Kidney tubule cell (primary cell): ENCODE measurements around the gene ST3GAL5.
A peak's percentile ranks its signal among the peaks of the same experiment; 100 is the strongest.

Experiments
- DNase-seq: peaks from one replicate; pipeline ENCODE4 v3.0.0-alpha.2; 2018; ENCODE audit warnings: low spot score

Gene ST3GAL5

DNA sequence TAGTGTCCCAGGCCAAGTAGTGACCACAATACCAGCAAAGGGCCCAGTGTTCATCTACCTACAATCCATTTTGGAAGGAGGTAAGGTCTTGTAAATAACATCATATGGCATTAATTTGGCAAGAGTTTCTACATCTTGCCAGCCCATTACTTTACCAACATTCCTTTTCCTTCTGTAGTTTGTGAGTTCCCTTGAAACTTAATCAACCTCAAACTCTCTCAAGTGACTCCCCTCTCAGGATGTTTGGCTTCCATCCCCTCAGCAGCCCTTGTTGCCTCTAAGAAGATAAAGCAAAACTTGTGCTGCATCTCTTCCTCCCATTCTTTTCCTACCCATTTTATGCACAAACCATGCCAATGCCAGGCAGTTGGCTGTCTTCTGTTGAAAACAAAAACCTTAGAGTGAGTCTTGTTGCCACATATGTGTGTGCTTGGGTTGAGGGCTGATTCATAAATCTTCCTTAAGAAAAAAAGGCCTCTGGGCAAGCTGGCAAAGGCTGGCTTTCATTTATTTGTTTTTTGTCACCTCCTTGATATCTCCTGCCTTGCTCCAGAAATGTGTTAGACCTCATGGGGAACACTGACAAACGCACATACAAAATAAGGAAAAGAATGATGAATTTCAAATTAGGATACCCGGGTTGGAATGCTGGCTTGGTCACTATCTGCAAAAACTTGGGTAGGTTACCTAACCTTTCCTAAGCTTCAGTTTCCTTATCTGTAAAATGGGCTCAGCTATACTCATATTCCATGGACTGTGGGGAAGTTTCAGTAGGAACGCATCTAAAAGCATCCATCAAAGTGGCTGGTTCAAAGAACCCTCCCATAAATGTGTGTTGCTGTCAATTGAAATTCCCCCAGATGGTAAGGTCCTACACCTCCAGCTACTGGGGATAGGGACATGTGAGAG lies 29.4 kb upstream of the ST3GAL5 start:
- no peak for DNase-seq

DNA sequence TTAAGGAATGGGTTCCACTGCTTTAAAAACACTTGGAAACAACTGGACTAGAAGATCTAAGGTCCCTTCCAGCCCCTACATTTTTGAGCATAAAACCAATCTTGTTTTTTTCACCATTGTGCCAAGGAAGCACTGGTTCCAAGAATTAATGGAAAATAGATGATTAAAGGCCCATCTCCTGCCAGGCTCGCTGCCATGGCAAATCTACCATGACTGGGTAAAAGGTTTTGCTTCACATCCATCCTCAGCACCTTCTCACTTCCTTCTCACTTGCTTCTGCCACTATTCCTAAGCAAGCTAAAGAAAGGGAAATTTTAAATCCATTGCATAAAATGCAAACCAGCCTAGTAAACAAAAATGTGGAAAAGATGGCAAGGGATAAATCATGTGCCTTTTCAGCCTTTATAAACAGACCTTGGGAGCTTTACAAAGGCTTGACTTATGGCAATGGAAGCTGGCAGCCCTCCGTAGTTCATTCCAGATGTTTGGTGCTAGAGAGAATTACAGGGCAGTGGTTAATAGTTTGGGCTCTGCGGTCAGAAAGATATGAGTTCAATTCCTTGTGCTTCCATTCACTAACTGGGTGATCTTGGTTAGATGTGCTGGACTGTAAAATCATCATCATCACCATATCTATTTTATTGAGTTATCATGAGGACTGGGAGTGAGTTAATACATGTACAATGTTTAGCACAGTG lies 27.0 kb upstream of the ST3GAL5 start:
- no peak for DNase-seq

DNA sequence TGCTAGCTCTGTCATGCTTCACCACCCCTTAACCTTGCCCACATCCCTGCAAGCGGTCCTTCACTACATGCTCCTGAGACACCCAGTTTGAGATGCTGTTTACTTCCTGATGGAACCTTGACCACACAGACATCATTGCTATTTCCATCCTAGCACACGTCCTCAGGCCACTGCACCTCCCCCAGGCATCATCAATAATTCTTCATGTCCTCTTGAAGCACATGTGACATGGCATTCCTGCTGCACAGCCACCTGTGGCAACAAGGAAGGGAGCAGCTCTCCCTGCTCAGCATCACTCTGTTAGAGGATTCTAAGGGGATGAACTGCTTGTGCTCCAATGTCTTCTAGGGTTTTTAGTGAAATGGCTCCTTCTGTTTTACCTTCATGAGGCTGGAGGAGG lies 26.1 kb upstream of the ST3GAL5 start:
- peak; percentile 94 for DNase-seq

DNA sequence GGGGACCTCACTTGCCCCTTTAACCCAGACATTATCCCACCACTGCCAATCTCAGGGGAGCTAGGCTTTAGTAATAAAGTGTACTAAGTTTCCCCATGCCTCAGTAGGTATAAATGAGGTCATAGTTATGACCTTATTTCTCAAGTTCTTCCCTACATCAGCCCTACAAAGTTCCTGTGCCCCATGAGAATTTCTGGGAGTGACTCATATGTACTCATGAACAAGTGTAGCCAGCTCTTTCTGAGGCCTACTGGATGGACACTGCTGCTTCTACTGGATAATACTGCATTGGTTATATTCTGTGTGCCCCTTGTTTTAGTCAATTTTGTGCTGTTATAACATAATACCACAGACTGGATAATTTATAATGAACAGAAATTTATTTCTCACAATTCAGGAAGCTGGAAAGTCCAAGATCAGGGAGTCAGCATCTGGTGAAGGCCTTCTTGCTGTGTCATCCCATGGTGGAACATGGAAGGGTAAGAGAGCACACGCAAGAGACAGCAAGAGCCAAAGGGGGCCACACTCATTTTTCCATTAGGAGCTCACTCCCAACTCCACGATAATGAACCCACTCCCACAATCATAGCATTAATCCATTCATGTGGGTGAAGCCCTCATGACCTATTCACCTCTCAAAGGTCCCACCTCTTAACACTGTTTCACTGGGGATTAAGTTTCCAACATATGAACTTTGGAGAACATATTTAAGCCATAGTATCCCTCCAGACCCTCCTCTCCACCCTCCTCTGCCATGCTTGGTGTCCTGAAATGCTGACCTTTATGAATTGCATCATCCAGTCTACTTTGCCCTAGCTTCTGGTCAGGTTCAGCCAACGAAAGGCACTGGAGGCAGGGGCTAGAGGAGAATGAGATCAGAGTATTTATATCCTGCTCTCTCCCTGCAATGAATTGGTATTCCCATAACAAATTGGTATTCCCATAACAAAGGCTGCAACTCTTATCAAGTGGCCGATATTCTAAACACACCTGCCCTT lies 25.4 kb upstream of the ST3GAL5 start:
- DNase-seq, result peak; percentile 81

DNA sequence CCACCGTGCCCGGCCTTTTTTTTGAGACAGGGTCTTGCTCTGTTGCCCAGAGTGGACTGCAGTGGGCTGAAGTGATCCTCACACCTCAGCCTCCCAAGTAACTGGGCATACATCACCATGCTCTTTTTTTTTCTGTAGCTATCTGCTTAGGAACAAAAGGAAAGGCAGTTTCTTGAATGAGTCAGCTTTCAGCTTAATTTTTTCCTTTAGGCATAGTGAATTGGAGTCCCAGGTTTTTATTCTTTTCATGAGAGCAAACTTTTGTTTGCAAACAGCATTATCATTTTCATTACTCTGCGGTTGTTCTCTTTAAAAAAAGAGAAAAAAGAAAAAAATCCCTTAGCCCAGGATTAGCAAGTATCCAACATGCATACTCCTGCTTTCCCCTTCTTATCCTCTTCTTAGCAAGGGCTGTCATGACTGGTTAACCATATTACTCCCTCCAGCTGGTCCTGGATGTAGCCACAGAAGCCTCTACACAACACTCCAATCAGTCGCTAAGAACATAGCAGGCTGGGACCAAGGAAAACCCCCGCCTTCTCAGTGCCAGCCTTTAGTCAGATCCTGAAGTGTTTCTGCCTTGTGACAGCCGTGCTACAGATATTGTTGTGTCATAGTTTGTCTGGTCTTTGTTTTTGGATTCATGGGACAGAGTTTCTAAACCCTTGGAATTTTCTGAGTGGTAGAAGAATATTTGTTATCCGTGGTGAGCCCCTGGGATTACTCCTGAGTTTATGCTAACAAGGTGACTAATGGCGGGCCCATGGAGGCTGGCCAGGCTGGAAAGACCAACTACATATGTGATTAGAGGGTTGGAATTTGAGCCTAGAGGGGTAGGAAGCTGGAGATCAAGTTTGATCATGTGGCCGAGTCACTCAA lies 23.3 kb upstream of the ST3GAL5 start:
- DNase-seq, result peak; percentile 68

DNA sequence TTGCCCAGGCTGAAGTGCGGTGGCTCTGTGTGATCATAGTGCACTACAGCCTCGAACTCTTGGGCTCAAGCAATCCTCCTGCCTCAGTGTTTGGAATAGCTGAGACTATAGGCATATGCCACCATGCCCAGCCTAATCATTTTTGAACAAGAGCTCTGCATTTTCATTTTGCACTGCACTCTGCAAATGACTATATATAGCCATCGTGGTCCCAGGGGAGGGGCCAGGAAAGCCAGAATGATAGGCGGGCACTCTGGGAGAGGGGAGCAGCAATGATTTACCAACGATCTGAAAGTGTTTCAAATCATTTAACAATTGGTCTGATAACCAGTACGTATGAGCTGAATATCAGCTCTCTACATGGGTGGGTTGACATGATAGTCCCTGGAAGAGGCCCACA lies 22.3 kb upstream of the ST3GAL5 start:
- DNase-seq, result no peak

DNA sequence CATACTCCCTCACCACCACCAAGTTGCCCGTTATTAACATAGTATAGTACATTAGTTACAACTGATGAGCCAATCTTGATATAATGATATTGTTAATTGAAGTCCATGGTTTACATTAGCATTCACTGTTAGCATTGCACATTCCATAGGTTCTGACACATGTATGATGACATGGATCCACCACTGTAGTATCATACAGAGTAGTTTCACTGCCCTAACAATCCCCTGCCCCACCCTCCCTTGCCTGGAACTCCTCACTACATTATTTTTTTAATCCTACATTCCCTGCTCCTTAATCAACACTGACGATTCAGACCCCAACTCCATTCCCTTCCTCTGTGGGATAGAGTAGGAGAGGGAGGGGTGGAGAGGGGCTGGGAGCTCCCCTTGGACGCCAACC lies 20.2 kb upstream of the ST3GAL5 start:
- DNase-seq, result no peak

DNA sequence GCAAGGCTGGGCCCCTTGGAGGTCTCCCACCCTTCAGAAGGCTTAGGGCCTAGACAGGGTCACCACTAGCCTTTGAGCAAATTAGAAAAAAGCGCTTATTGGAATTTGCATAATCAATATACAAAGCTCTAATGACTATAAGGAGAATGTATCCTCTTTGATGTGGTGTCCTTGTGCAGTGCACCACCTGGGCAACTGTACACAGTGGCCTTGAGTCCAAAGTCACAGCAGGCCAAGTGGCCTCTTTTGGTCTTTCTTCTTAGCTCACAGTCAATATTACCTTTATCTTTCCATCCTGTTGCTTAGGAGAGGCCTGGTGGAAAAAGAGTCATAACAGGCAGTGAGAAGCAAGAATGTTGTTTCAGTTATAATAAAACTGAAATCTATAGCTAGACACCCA lies 19.7 kb upstream of the ST3GAL5 start:
- no peak for DNase-seq

DNA sequence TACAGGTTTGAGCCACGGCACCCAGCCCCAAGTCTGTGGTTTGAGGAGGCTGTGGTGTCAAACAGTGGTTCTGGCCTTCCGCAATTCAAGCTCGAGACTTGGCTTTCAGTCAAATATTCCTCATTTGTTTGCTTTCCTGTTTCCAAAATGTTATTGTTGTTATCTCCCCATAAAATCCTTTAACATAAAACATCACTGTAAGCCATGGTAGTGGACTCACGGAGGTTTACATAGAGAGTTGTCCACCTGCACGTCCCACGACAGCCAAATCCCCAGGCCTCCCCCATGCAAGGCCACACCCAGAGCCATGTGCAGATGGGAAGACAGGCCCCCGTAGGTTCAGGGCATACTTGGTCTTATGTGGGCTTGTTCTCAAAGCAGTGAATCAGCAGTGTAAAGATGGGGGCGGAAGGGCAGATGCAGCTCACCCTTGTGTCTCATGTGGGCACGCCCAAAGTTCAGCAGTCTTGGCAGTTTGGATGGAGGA lies 18.9 kb upstream of the ST3GAL5 start:
- no peak for DNase-seq

DNA sequence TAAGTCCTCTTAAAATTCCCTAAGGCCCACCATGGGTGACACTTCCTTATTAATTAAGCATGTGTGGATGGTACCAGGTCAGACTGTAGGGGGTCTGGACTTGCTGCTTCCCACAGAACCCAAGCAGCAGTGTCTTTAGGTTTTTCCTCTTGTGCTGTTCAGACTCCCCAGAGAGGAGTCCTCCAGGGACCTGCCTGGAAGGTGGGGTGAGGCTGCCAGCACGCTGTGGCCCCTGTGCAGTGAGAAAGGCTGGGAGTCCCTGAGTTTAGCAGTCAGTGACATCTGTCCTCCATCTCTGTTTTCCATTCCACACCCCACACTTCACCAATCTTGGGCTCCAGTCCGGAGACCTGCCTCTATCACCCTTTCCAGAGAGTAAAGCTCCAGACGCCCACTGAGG lies 18.0 kb upstream of the ST3GAL5 start:
- no peak for DNase-seq

DNA sequence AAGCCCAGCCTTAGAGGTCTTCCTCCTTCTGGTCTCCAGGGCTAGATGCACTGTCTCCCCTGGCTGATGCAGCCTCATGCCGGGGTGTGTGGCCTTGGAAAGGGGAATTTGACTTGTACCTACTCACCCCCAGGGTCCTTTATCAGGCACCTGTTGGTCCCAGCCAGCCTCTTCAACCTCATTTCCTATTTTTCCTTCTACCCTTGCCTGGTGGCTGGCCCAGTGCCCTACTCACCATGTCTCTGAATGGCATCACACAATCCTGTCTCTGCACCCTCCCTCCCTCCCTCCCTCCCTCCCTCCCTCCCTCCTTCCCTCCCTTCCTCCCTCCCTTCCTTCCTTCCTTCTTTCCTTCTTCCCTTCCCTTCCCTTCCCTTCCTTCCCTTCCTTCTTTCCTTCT lies 17.1 kb upstream of the ST3GAL5 start:
- DNase-seq, result no peak

DNA sequence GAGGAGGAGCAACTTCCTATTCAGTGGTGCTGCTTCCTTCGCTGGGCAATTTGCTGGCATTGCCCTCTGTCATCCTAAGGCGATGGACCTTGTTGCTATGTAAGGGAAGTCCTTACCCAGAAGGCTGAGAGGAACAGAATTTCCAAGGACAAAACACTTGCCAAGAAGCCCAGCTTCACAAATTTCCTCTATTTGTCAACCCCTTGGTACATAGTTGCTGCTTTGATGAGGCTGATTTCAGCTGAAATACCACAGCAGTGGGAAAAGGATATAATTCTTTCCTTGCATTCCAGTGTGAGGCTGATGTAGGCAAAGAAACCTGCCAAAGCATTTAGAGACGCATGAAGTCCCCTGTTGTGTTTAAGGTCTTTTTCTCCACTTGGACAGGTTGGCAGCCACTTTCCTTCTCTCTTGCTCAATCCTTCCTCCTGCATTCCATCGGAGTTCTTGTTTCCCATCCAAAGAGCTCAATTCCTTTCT lies 16.4 kb upstream of the ST3GAL5 start:
- peak; percentile 35 for DNase-seq

DNA sequence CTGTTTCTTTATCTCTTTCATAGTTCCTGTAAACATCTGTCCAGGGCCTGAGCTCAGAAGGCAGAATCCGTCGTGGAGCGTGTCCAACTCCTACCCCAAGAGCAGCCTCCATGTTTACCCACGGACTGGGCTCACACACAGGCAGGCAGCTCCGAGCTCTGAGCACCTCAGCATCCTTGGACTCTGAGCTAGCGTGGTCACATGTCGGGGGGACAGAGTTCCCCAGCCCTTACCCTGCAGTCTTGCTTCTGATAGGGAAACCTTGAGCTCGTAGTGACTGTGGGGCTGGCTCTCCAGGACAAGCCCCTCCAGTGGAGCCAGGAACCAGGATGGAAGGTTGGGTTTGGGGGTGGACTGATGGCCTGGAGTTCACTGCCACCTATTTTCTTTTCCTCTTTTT lies 15.1 kb upstream of the ST3GAL5 start:
- DNase-seq, result no peak

DNA sequence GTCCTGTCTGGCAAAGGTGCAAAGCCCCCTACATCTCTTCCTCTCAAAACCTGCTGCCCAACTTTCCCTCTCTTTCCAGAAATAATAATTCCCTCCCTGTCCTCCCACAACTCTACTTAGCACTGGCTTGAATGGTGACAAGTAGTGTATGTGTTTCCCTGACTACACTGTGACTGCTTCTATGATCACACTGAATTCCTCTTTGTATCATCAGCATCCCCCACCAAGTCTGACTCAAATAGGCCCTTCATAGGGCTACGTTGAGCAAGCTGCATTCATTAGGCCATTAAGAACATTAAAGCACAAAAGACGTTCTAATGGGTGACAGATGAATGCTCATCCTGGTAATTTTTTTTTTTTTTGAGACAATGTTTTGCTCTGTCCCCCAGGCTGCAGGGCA lies 13.7 kb upstream of the ST3GAL5 start:
- DNase-seq, result peak; percentile 89

DNA sequence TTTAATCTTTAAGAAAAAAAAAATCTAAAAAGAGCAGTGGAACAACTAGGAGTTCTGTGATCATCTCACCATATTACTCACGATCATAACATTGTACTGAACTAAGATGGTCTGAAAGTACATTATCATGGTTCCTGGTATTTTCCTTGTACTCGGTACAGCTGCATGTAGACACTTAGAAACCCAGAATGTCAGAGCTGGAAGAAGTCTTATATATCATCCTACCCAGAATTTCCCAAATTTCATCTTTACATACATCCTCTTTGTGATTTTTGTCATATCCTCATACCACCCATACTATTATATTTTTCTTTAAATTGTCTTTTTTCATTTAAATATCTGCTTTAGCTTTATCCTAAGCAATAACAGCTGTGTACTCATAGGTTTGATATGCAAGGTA lies 12.4 kb upstream of the ST3GAL5 start:
- no peak for DNase-seq

DNA sequence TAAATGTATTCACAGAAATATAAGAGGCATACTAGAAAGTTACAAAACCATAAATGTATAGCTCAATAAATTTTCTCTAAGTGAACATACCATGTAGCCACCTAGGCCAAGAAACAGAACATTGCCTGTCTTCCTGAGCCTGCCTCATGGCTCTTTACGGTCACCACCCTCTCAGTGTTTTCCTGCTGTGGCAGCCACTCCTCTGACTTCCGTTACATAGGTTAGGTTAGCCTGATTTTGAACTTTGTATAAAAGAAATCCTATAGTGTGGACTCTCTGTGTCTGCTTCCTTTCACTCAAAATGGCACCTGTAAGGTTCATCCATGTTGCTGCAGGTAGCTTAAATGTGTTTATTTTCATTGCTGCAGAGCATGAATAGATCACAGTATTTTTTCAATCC lies 11.6 kb upstream of the ST3GAL5 start:
- DNase-seq, result no peak

DNA sequence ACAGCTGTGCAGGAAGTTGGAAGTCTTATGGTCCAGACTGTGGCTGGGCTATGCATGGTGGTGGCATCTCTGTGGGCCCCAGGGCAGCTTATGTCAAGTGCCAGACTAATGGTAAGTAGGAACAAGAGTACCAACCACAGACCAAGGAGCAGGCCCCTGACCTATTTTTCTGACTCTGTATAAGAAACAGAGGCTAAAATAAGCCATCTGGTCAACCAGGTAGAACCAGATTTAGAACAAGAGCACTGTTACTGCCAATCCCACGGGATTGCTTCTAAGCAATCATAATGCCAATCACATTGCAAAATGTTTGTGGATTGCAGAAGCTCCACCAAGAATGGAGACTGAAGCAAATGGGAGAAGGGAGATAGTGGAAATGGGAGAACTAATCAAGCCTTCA lies 11.1 kb upstream of the ST3GAL5 start:
- no peak for DNase-seq

DNA sequence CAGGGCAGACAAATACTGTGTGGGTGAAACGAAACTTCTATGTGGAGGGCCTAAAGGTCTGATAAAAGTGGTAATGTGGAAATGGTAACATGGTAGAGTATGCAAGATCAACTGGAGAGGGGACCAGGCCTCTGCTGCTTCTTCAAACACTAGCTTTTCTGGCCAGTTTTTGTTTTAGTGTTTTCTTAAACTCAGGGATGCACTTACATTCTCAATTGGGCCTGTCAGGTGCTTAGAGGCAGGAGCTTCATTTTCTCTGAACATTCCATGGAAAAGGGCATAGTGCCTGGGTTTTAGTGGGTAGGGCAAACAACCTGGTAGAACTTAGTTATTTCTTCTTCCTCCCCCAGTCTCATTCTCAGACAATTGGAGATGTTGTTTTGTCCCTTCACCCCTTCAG lies 10.5 kb upstream of the ST3GAL5 start:
- no peak for DNase-seq

DNA sequence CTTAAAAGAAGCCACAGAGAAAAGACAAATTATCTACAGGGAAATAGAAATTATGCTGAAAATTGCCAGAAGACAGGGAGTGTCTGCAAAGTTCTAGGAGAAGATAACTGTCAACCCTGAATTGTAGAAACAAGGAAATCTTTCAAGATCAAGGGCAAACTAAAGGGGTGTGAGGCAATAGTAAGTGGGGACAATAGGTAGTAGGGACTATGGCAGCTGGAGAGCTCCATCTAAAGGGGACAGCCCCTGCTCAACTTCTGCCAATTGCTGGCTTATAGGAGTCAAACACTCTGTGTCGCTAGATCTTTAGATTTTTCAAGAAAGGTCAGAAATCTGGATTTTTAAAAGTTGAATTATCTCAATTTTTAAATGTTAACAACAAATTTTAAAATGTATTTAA lies 10.1 kb upstream of the ST3GAL5 start:
- DNase-seq, result no peak

DNA sequence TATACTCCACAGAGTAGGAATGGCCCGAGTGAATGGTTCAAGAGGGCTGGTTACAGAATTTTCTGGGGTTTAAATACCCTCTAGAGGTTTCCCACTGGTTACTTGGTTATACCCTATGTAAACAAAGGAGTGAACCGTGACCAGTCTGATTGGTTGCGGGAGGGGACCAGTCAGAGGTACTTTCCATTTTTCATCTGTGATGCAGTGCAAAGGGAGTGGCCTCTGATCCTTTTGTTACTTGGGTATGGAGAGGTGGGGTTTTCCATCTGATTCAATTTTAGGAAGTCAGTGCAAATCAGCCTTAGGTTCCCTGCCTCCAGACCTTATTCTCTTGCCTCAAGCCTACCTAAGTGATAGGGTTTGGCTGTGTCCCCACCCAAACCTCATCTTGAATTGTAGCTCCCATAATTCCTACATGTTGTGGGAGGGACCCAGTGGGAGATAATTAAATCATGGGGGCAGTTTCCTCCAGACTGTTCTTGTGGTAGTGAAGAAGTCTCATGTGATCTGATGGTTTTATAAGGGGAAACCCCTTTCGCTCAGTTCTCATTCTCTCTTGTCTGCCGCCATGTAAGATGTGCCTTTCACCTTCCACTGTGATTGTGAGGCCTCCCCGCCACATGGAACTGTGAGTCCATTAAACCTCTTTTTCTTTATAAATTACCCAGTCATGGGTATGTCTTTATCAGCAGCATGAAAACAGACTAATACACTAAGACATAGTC lies 5.9 kb upstream of the ST3GAL5 start:
- DNase-seq, result peak; percentile 39
